NCI-H187 (cell line): Measurements from ENCODE around the gene STAC.
"Not testable (repeated sequence)": the region's sequence is repeated elsewhere in the genome, so short reads cannot be mapped to it uniquely, and the experiment has no call there.

ENCODE experiments used
- DNase-seq, 2 experiments: peaks; one replicate each; lab custom pipeline; 2025; lab: John Stamatoyannopoulos, UW

The STAC gene

GRCh38 chr3:36480911-36481648 is 100.8 kb downstream of the STAC start:
- no peak for DNase-seq

- no peak for DNase-seq
Observed at GRCh38 chr3:36482256-36482655, 102.0 kb downstream of the STAC start.

- DNase-seq, result no peak
Observed at GRCh38 chr3:36482880-36483279, 102.6 kb downstream of the STAC start.

- DNase-seq, result no peak
Observed at GRCh38 chr3:36483709-36484108, 103.4 kb downstream of the STAC start.

- no peak for DNase-seq
Observed at GRCh38 chr3:36484386-36484785, 104.1 kb downstream of the STAC start.

GRCh38 chr3:36486009-36486795 is 105.9 kb downstream of the STAC start:
- no peak for DNase-seq

- no peak for DNase-seq
Observed at GRCh38 chr3:36487616-36488015, 107.3 kb downstream of the STAC start.

GRCh38 chr3:36488077-36488789 is 107.9 kb downstream of the STAC start:
- no peak for DNase-seq

- DNase-seq, result no peak
Observed at GRCh38 chr3:36489101-36489500, 108.8 kb downstream of the STAC start.

- DNase-seq, result no peak
Observed at GRCh38 chr3:36489679-36490425, 109.5 kb downstream of the STAC start.

- DNase-seq, result no peak
Observed at GRCh38 chr3:36493051-36493450, 112.7 kb downstream of the STAC start.

GRCh38 chr3:36494461-36495109 is 114.3 kb downstream of the STAC start:
- DNase-seq, result no peak

- no peak for DNase-seq
Observed at GRCh38 chr3:36496684-36497633, 116.7 kb downstream of the STAC start.

GRCh38 chr3:36500053-36500452 is 119.7 kb downstream of the STAC start:
- DNase-seq, result not testable (repeated sequence)

GRCh38 chr3:36501616-36502015 is 121.3 kb downstream of the STAC start:
- DNase-seq, result no peak

GRCh38 chr3:36505393-36505792 is 125.1 kb downstream of the STAC start:
- no peak for DNase-seq

GRCh38 chr3:36511791-36512486 is 131.6 kb downstream of the STAC start:
- DNase-seq, result no peak

GRCh38 chr3:36512555-36512954 is 132.3 kb downstream of the STAC start:
- no peak for DNase-seq

- no peak for DNase-seq
Observed at GRCh38 chr3:36514171-36514570, 133.9 kb downstream of the STAC start.

GRCh38 chr3:36519682-36520081 is 139.4 kb downstream of the STAC start:
- DNase-seq, result no peak
